IMR-90 (cell line): ENCODE data around the gene AHSG. TPM values are rescaled to one million over a fixed set of nuclear protein-coding genes. Genes with fewer than 3 reads are reported as not detected.

Experiments
- ATAC-seq: fragments of 200-7000 bp; cut with Tn5 transposase; 2 replicates; pipeline ENCODE4 v1.9.1; 2020; ENCODE audit warnings: low read depth, mild to moderate bottlenecking, moderate library complexity
- BruUV-seq: library from RNA; stranded (reverse); fragments of 400-500 nt; replicated peaks from 2 replicates; lab custom pipeline; 2021; lab: Mats Ljungman, UMichigan
- CTCF ChIA-PET: fragments of 300-600 bp; formaldehyde crosslinking; extraction: SDS; loops from one replicate; lab custom pipeline; 2021; ENCODE audit warnings: antibody characterized with exemption; lab: Yijun Ruan, JAX
- POLR2A ChIA-PET: fragments of 300-600 bp; sonication (Branson Sonifier 250); formaldehyde crosslinking; loops from one replicate; lab custom pipeline; 2022; ENCODE audit warnings: antibody characterized with exemption; ENCODE audit not compliant: unreplicated experiment; lab: Charles Lee
- DNase-seq: peaks from one replicate; pipeline ENCODE4 v3.0.0; 2013
- H2AFZ ChIP-seq: replicated peaks from 2 replicates; pipeline ENCODE3; 2013; ENCODE audit warnings: low read length, mild to moderate bottlenecking; ENCODE audit not compliant: poor library complexity
- H2AK5ac ChIP-seq: 2 replicates; pipeline ENCODE4 v1.6.1; 2013; ENCODE audit warnings: low read depth, low read length, inconsistent platforms
- H2AK9ac ChIP-seq: replicated peaks from 2 replicates; pipeline ENCODE3; 2013; ENCODE audit warnings: mild to moderate bottlenecking, low read depth, low read length, moderate library complexity; ENCODE audit not compliant: poor library complexity
- H2BK120ac ChIP-seq: 2 replicates; pipeline ENCODE4 v1.6.1; 2013; ENCODE audit warnings: low read depth, low read length, inconsistent platforms
- H2BK15ac ChIP-seq: 3 replicates; pipeline ENCODE4 v1.6.1; 2013; ENCODE audit warnings: low read depth, low read length, inconsistent platforms
- H2BK20ac ChIP-seq: 2 replicates; pipeline ENCODE4 v1.6.1; 2013; ENCODE audit warnings: low read depth, mild to moderate bottlenecking, inconsistent platforms, low read length, moderate library complexity
- H2BK5ac ChIP-seq: 2 replicates; pipeline ENCODE4 v1.6.1; 2013; ENCODE audit warnings: mild to moderate bottlenecking, low read depth, low read length, inconsistent platforms; ENCODE audit not compliant: poor library complexity, severe bottlenecking
- H3K14ac ChIP-seq: replicated peaks from 2 replicates; pipeline ENCODE4 v1.6.1; 2013; ENCODE audit warnings: low read depth, low read length, inconsistent platforms
- H3K18ac ChIP-seq: 2 replicates; pipeline ENCODE4 v1.6.1; 2013; ENCODE audit warnings: low read depth, low read length, control low read depth
- H3K23ac ChIP-seq: 2 replicates; pipeline ENCODE4 v1.6.1; 2013; ENCODE audit warnings: low read depth, low read length, inconsistent platforms
- H3K27ac ChIP-seq: 2 replicates; pipeline ENCODE4 v1.5.1; 2013; ENCODE audit warnings: mild to moderate bottlenecking, control low read depth, low read length; ENCODE audit not compliant: insufficient read depth
- H3K27me3 ChIP-seq: 2 replicates; pipeline ENCODE4 v1.6.1; 2013; ENCODE audit warnings: low read length; ENCODE audit not compliant: control insufficient read depth, insufficient read depth
- H3K36me3 ChIP-seq: 2 replicates; pipeline ENCODE4 v1.6.1; 2013; ENCODE audit warnings: low read length, mixed read lengths; ENCODE audit not compliant: control insufficient read depth, insufficient read depth
- H3K4ac ChIP-seq: 2 replicates; pipeline ENCODE4 v1.6.1; 2013; ENCODE audit warnings: low read depth, low read length, inconsistent platforms
- H3K4me1 ChIP-seq: 2 replicates; pipeline ENCODE4 v1.6.1; 2013; ENCODE audit warnings: low read length, mixed read lengths; ENCODE audit not compliant: control insufficient read depth, insufficient read depth
- H3K4me2 ChIP-seq: 2 replicates; pipeline ENCODE4 v1.6.1; 2013; ENCODE audit warnings: low read depth, mild to moderate bottlenecking, control low read depth, low read length, moderate library complexity
- H3K4me3 ChIP-seq: 2 replicates; pipeline ENCODE4 v1.5.1; 2013; ENCODE audit warnings: low read depth, mild to moderate bottlenecking, control low read depth, low read length, moderate library complexity; ENCODE audit not compliant: insufficient read depth
- H3K56ac ChIP-seq: 2 replicates; pipeline ENCODE4 v1.6.1; 2013; ENCODE audit warnings: low read length, inconsistent platforms; ENCODE audit not compliant: insufficient read depth; ENCODE audit errors: extremely low read depth
- H3K79me1 ChIP-seq, 2 experiments: 2 replicates each; pipeline ENCODE4 v1.6.1; 2013; ENCODE audit warnings: low read length in 2 of 2, inconsistent platforms in 1 of 2, low read depth in 1 of 2
- H3K9ac ChIP-seq: 2 replicates; pipeline ENCODE4 v1.6.1; 2013; ENCODE audit warnings: low read depth, low read length, control low read depth
- H3K9me1 ChIP-seq: 2 replicates; pipeline ENCODE4 v1.6.1; 2013; ENCODE audit warnings: low read length, inconsistent platforms; ENCODE audit not compliant: insufficient read depth
- H3K9me3 ChIP-seq: 2 replicates; pipeline ENCODE4 v1.6.1; 2013; ENCODE audit warnings: low read length; ENCODE audit not compliant: control insufficient read depth, insufficient read depth
- H4K20me1 ChIP-seq: 2 replicates; pipeline ENCODE4 v1.6.1; 2013; ENCODE audit warnings: low read length, inconsistent platforms; ENCODE audit not compliant: insufficient read depth
- H4K5ac ChIP-seq: 2 replicates; pipeline ENCODE4 v1.6.1; 2013; ENCODE audit warnings: mild to moderate bottlenecking, low read depth, low read length, control low read depth
- H4K8ac ChIP-seq, 2 experiments: 2 replicates each; pipeline ENCODE4 v1.6.1; 2013; ENCODE audit warnings: low read depth in 2 of 2, low read length in 2 of 2, control low read depth in 1 of 2, inconsistent platforms in 1 of 2
- H4K91ac ChIP-seq: 2 replicates; pipeline ENCODE4 v1.6.1; 2013; ENCODE audit warnings: low read depth, low read length, inconsistent platforms; ENCODE audit not compliant: insufficient read depth
- CEBPB ChIP-seq: IDR thresholded peaks from 2 replicates; pipeline ENCODE4 v1.6.1; 2012; ENCODE audit warnings: low read depth, low read length, improper control_type of control experiment
- CHD1 ChIP-seq: IDR thresholded peaks from 2 replicates; pipeline ENCODE4 v1.6.1; 2012; ENCODE audit warnings: low read depth, low read length, improper control_type of control experiment
- MAFK ChIP-seq: IDR thresholded peaks from 2 replicates; pipeline ENCODE4 v1.6.1; 2012; ENCODE audit warnings: low read depth, low read length, improper control_type of control experiment
- MAZ ChIP-seq: IDR thresholded peaks from 2 replicates; pipeline ENCODE4 v1.6.1; 2012; ENCODE audit warnings: low read depth, mild to moderate bottlenecking, low read length, improper control_type of control experiment, moderate library complexity, borderline replicate concordance
- RCOR1 ChIP-seq: IDR thresholded peaks from 2 replicates; pipeline ENCODE4 v1.6.1; 2012; ENCODE audit warnings: mild to moderate bottlenecking, low read length, improper control_type of control experiment; ENCODE audit not compliant: insufficient replicate concordance
- WGBS, 2 experiments: methylation state at CpG; one replicate each; pipeline versions ENCODE4 v1.1.5 to v1.1.7; 2013; ENCODE audit warnings: missing lambda C conversion rate in 2 of 2; ENCODE audit not compliant: insufficient read length in 1 of 2; ENCODE audit errors: extremely low coverage in 2 of 2; 5-methylcytosine and 5-hydroxymethylcytosine counted together
- dilution Hi-C: fragments of 300-500 bp; cut with HindIII; formaldehyde crosslinking; loops from one replicate; pipeline ENCODE4 v1.14.3; 2018; ENCODE audit warnings: low sequenced_read_pairs; ENCODE audit not compliant: unreplicated experiment
- in situ Hi-C: fragments of 300-500 bp; cut with MboI; formaldehyde crosslinking; loops from 3 replicates; pipeline ENCODE4 v1.14.3; 2019; ENCODE audit warnings: low sequenced_read_pairs, inconsistent platforms, mixed read lengths
- intact Hi-C: fragments of 100-400 bp; cut with micrococcal nuclease; formaldehyde crosslinking; loops from 2 replicates; pipeline ENCODE4 v1.10.0; 2022
- polyA plus RNA-seq, 3 experiments: library from polyadenylated mRNA; depleted of rRNA; stranded (reverse); fragments of >200 nt; gene quantifications; 2 replicates each; pipeline ENCODE4 v1.2.3, GENCODE V29; 2012; ENCODE audit warnings: low replicate concordance in 1 of 3
- total RNA-seq: library from RNA; depleted of rRNA; stranded (reverse); fragments of >200 nt; gene quantifications from 2 replicates; pipeline ENCODE4 v1.2.3, GENCODE V29; 2012

Gene AHSG
- total and polyA plus RNA-seq, 2 of the 4 experiments (the other 2 are of a cell fraction): not detected

DNA sequence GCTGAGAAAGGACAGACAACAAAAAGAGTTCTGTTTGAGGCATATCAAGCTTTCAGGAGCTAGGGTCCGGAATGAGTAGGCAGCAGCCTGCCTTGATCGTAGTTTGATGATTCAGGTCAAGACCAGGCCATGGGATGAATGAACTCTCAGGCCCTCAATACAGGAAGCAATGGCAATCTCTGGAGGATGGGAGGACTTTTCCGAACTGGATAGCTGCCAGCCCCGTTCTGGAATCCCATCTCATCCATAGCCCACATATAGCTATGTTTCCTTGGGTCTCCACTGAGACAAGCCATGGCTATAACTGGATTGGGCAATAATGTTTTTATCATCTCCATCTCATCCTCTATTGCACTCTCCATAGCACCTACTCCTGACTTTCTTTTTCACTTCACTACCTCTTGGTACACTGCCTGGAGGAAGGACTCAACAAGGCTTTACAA lies 12.8 kb downstream of the AHSG start:
- CTCF ChIA-PET: interaction anchor here (1.7 kb wide), 1 partner anchor 8 kb away, joined by 7 read pairs; no protein-coding TSS in a partner anchor
- in situ Hi-C loops (no loop called here), dilution Hi-C loops (no loop called here), intact Hi-C loops (no loop called here)
- Histone ChIP-seq H4K8ac (no peak overlapping the region), H3K4me2 (no peak overlapping the region), H2AK9ac (no peak overlapping the region), H3K4me1 (no peaks in the 10 kb centered on the region), H2BK120ac (no peak overlapping the region), H3K23ac (no peak overlapping the region), H3K79me1 (no peaks in the 10 kb centered on the region), H3K27me3 (peaks cover 5% of the 10 kb centered on the region), H3K4me3 (no peak overlapping the region), H3K9me3 (no peaks in the 10 kb centered on the region), H2AFZ (peak overlapping the region; percentile 11), H2AK5ac (no peak overlapping the region), H3K56ac (no peak overlapping the region), H4K91ac (no peak overlapping the region), H4K20me1 (no peaks in the 10 kb centered on the region), H2BK5ac (no peak overlapping the region), H3K14ac (no peak overlapping the region), H4K5ac (no peak overlapping the region), H3K18ac (no peak overlapping the region), H3K27ac (no peak overlapping the region), H3K9ac (no peak overlapping the region), H2BK20ac (no peak overlapping the region), H3K4ac (no peak overlapping the region), H2BK15ac (no peak overlapping the region), H3K9me1 (no peaks in the 10 kb centered on the region), H3K36me3 (no peaks in the 10 kb centered on the region)
- TF ChIP-seq CHD1: no peak
- TF ChIP-seq MAZ: no peak
- TF ChIP-seq MAFK: no peak
- TF ChIP-seq RCOR1: no peak
- TF ChIP-seq CEBPB: no peak
- BruUV-seq: no TSS peak
- no peak for DNase-seq
- no CpG with 5 or more reads among the region's 4 CpGs for WGBS, 2 experiments
- no peak for ATAC-seq
- POLR2A ChIA-PET: no interaction called here
